Head of caudate nucleus (tissue), 42 donors: ENCODE data around the gene SRGAP2B.
"Not testable (repeated sequence)": the region's sequence is repeated elsewhere in the genome, so short reads cannot be mapped to it uniquely, and the experiment has no call there.

Experiments
- DNase-seq, 42 donors: peaks; one replicate each; pipeline versions ENCODE4 v3.0.0 to v3.0.0-alpha.2; 2020 to 2021; ENCODE audit warnings: mixed read lengths in 7 of 42
- intact Hi-C: fragments of 100-400 bp; cut with DNase I; formaldehyde crosslinking; loops from one replicate; pipeline ENCODE4 v1.15.0; 2022

The SRGAP2B gene

GRCh38 chr1:145094655-145095211 lies 395 bp downstream of the SRGAP2B start:
- peak in 19 of 42 donors; percentile 1 to 47 (median 12) for DNase-seq
- intact Hi-C loops, result not testable (repeated sequence)

- DNase-seq, result peak in 38 of 42 donors; percentile 2 to 61 (median 17)
- intact Hi-C loops, result not testable (repeated sequence)
Measured at GRCh38 chr1:145093517-145094149, 1.5 kb downstream of the SRGAP2B start.

GRCh38 chr1:145082483-145083255 lies 12.5 kb downstream of the SRGAP2B start:
- intact Hi-C loops, DNase-seq: not testable (repeated sequence)

GRCh38 chr1:145080193-145080592 lies 14.9 kb downstream of the SRGAP2B start:
- DNase-seq, intact Hi-C loops: not testable (repeated sequence)

- intact Hi-C loops, result not testable (repeated sequence)
- peak in 1 of 42 donors; percentile 19 for DNase-seq
Measured at GRCh38 chr1:145079737-145080136, 15.4 kb downstream of the SRGAP2B start.

- DNase-seq, intact Hi-C loops: not testable (repeated sequence)
Measured at GRCh38 chr1:145078787-145079370, 16.2 kb downstream of the SRGAP2B start.

- DNase-seq, intact Hi-C loops: not testable (repeated sequence)
Measured at GRCh38 chr1:145077872-145078786, 17.0 kb downstream of the SRGAP2B start.

- DNase-seq, intact Hi-C loops: not testable (repeated sequence)
Measured at GRCh38 chr1:145076877-145077276, 18.3 kb downstream of the SRGAP2B start.

GRCh38 chr1:145074021-145074559 lies 21.0 kb downstream of the SRGAP2B start:
- DNase-seq, intact Hi-C loops: not testable (repeated sequence)

GRCh38 chr1:145071569-145071968 lies 23.6 kb downstream of the SRGAP2B start:
- intact Hi-C loops, DNase-seq: not testable (repeated sequence)

- intact Hi-C loops, DNase-seq: not testable (repeated sequence)
Measured at GRCh38 chr1:145066486-145066885, 28.6 kb downstream of the SRGAP2B start.

- intact Hi-C loops, result not testable (repeated sequence)
- peak in 4 of 42 donors; percentile 1 to 14 (median 7) for DNase-seq
Measured at GRCh38 chr1:145065194-145065826, 29.8 kb downstream of the SRGAP2B start.

GRCh38 chr1:145063941-145064648 lies 31.0 kb downstream of the SRGAP2B start:
- DNase-seq, intact Hi-C loops: not testable (repeated sequence)

GRCh38 chr1:145063285-145063684 lies 31.8 kb downstream of the SRGAP2B start:
- intact Hi-C loops, result not testable (repeated sequence)
- DNase-seq, result peak in 1 of 42 donors; percentile 12

GRCh38 chr1:145058184-145058583 lies 36.9 kb downstream of the SRGAP2B start:
- peak in 1 of 42 donors; percentile 0 for DNase-seq
- intact Hi-C loops, result not testable (repeated sequence)

- intact Hi-C loops, DNase-seq: not testable (repeated sequence)
Measured at GRCh38 chr1:145055217-145055760, 39.8 kb downstream of the SRGAP2B start.

- intact Hi-C loops, DNase-seq: not testable (repeated sequence)
Measured at GRCh38 chr1:145053428-145053827, 41.7 kb downstream of the SRGAP2B start.
